ENCODE results near the gene TBCA. TPM values are rescaled to one million over a fixed set of nuclear protein-coding genes. Genes with fewer than 3 reads are reported as not detected.

TBCA gene
- total RNA-seq, 2 donors from 2014 or later: 90.3 to 113 TPM

Other genes starting within 250 kb of the TBCA start
- not detected for gene OTP, start 137.6 kb downstream of the TBCA start, total RNA-seq